Right atrium auricular region (tissue), 2 donors: ENCODE measurements around the gene APOA4. TPM values are rescaled to one million over a fixed set of nuclear protein-coding genes. Genes with fewer than 3 reads are reported as not detected.

Experiments used
- DNase-seq: peaks from one replicate; pipeline ENCODE4 v3.0.0-alpha.2; 2019; ENCODE audit warnings: low spot score
- H3K27ac ChIP-seq, 2 donors: fragments of 200-600 bp; sonication (generic); 1 replicate in 1 of 2; 2 replicates in 1 of 2; pipeline ENCODE4 v1.5.1; 2016 to 2019
- H3K27me3 ChIP-seq, 2 donors: fragments of 200-600 bp; sonication (generic); one replicate each; pipeline versions ENCODE4 v1.5.1 to v1.6.0; 2017 to 2019
- H3K36me3 ChIP-seq: fragments of 200-600 bp; sonication (generic); one replicate; pipeline ENCODE4 v1.5.1; 2016
- H3K4me1 ChIP-seq, 2 donors: fragments of 200-600 bp; sonication (generic); one replicate each; pipeline versions ENCODE4 v1.5.1 to v1.6.0; 2017 to 2019
- H3K4me3 ChIP-seq, 2 donors: fragments of 200-600 bp; sonication (generic); 1 replicate in 1 of 2; 2 replicates in 1 of 2; pipeline ENCODE4 v1.5.1; 2017 to 2019; ENCODE audit warnings: mild to moderate bottlenecking in 1 of 2, moderate library complexity in 1 of 2
- H3K9me3 ChIP-seq, 2 donors: fragments of 200-600 bp; sonication (generic); one replicate each; pipeline ENCODE4 v1.5.1; 2019
- CTCF ChIP-seq, 2 donors: fragments of 200-600 bp; sonication (generic); IDR thresholded peaks; one replicate each; pipeline ENCODE4 v1.5.1; 2019; ENCODE audit warnings: antibody characterized with exemption in 2 of 2
- total RNA-seq, 2 donors: library from RNA; depleted of rRNA; stranded (reverse); fragments of >200 nt; gene quantifications; one replicate each; pipeline ENCODE4 v1.1.0, GENCODE V29; 2016

APOA4 gene
- total RNA-seq, 2 donors from 2014 or later: not detected

DNA sequence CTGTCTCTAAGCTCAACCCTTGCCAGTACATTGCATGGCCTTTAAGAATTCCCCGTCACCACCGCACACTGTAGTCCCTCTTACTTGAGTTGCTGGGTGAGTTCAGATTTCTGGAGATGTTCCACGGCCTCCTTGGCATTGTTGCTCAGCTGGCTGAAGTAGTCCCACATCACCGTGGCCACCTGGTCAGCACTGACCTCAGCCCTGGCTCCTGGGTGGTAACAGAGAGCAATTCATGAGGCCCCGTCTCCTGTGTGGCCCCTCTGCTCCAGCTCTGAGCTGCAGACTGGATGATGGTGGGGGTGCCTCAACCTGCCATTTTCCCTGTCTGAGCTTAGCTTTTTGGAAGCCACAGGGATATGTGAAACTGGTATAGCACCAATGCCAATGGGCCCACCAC lies 529 bp downstream of the APOA4 start:
- H3K27me3 ChIP-seq: no peaks in the 10 kb centered on the region
- H3K9me3 ChIP-seq: no peaks in the 10 kb centered on the region
- no peak overlapping the region for H3K4me3 ChIP-seq
- TF ChIP-seq CTCF (IDR thresholded peaks at IDR 0.05): no peak
- no peak overlapping the region for H3K27ac ChIP-seq
- H3K36me3 ChIP-seq: no peaks in the 10 kb centered on the region
- no peaks in the 10 kb centered on the region for H3K4me1 ChIP-seq
- no peak for DNase-seq

DNA sequence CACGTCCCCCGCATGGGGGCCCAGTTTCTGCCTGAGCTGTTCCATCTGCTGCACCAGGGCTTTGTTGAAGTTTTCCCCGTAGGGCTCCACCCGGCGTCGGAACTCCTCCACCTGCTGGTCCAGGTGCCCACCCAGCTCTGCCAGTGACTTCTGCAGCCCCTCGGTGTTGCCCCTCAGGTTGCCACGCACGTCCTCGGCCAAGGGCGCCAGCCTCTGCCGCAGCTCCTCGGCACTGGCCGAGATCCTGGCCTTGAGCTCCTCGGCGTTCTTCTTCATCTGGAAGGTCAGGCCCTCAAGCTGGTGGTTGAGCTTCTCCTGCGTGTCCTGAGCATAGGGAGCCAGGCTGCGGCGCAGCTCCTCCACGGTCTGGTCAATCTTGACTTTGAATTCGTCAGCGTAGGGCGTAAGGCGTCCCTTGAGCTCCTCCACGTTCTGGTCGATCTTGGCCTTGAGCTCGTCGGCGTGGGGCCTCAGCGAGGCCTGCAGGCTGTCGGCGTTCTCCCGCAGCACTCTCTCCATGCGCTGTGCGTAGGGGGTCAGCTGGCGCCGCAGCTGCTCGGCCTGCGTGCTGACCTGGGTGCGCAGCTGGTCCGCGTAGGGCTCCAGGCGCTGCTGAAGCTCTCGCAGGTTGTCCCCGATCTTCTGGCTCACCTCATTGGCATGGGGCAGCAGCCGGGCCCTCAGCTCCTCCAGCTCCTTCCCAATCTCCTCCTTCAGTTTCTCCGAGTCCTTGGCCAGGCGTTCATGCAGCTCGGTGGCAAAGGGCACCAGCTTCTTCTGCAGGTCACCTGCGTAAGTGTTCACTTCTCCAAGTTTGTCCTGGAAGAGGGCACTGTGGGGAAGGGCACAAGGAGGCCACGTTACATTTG lies 1.8 kb downstream of the APOA4 start:
- no peak overlapping the region for H3K27ac ChIP-seq
- H3K36me3 ChIP-seq: no peaks in the 10 kb centered on the region
- H3K27me3 ChIP-seq: no peaks in the 10 kb centered on the region
- no peak for TF ChIP-seq CTCF (IDR thresholded peaks at IDR 0.05)
- no peak for DNase-seq
- no peaks in the 10 kb centered on the region for H3K9me3 ChIP-seq
- no peak overlapping the region for H3K4me3 ChIP-seq
- no peaks in the 10 kb centered on the region for H3K4me1 ChIP-seq

DNA sequence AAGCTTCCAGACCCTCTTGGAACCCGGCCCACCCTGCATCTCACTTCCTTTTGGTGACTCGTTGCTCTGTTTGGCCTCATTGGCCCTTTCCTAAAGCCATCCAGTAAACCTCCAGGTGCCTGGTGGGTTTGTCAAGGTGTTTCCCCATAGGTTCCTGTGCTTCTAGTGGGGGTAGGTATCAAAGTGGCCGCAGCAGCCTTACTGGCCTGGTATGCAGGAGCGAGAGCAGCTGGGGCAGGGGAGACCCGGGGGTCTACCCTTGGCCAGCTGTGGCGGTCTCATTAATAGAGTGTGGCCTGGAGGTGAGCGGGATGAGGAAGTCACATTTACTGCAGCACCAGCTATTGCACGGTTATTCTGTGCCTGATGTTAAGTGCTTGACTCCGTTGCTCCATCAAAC lies 4.1 kb downstream of the APOA4 start:
- H3K36me3 ChIP-seq: no peaks in the 10 kb centered on the region
- no peak overlapping the region for H3K27ac ChIP-seq
- H3K4me1 ChIP-seq: no peaks in the 10 kb centered on the region
- H3K4me3 ChIP-seq: no peak overlapping the region
- DNase-seq: no peak
- no peaks in the 10 kb centered on the region for H3K9me3 ChIP-seq
- no peaks in the 10 kb centered on the region for H3K27me3 ChIP-seq
- no peak for TF ChIP-seq CTCF (IDR thresholded peaks at IDR 0.05)

DNA sequence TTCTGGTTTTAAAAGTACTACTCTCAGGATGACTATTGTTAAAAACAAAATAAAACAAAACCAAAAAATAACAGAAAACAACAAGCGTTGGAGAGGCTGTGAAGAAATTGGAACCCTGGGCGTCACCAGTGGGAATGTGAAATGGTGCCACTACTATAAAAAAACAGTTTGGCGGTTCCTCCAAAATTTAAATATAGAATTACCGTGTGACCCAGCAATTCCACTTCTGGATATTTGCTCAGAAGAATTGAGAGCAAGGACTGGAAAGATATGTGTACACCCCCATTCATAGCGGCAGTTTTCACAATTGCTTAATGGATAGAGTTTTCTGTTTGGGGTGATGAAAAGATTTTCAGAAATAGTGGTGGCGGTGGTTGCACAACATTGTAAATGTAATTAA lies 8.6 kb downstream of the APOA4 start:
- TF ChIP-seq CTCF (IDR thresholded peaks at IDR 0.05): no peak
- no peaks in the 10 kb centered on the region for H3K36me3 ChIP-seq
- H3K27ac ChIP-seq: no peak overlapping the region
- no peaks in the 10 kb centered on the region for H3K9me3 ChIP-seq
- no peaks in the 10 kb centered on the region for H3K4me1 ChIP-seq
- no peak for DNase-seq
- no peaks in the 10 kb centered on the region for H3K27me3 ChIP-seq
- no peak overlapping the region for H3K4me3 ChIP-seq

GRCh38 chr11:116813781-116814471 lies 9.2 kb downstream of the APOA4 start:
- Histone ChIP-seq H3K27me3 (no peaks in the 10 kb centered on the region), H3K4me3 (no peak overlapping the region), H3K36me3 (no peaks in the 10 kb centered on the region), H3K4me1 (no peaks in the 10 kb centered on the region), H3K27ac (no peak overlapping the region), H3K9me3 (no peaks in the 10 kb centered on the region)
- DNase-seq: no peak
- TF ChIP-seq CTCF (IDR thresholded peaks at IDR 0.05): no peak
